HG03575 (cell line): ENCODE measurements around the gene C12orf76.
"Not testable (repeated sequence)": the region's sequence is repeated elsewhere in the genome, so short reads cannot be mapped to it uniquely, and the experiment has no call there.

ENCODE experiments used
- ATAC-seq: cut with Tn5 transposase; IDR thresholded peaks from one replicate; pipeline ENCODE4 v1.9.1; 2021; ENCODE audit not compliant: unreplicated experiment, insufficient number of reproducible peaks, low FRiP score; ENCODE audit errors: extremely low read depth

Gene C12orf76

DNA sequence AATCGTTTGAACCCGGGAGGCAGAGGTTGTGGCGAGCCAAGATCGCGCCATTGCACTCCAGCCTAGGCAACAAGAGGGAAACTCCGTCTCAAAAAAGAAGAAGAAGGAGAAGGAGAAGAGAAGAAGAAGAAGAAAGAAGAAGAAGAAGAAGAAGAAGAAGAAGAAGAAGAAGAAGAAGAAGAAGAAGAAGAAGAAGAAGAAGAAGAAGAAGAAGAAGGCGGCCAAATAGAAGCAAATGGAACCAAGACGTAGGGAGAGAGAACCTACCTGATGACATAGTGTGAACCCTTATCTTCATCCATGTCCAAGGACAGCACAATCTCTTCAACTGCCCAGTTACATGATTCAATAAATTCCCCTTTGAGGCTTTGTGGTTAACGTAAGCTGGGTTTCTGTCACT, 19.8 kb upstream of the C12orf76 start:
- not testable (repeated sequence) for ATAC-seq

DNA sequence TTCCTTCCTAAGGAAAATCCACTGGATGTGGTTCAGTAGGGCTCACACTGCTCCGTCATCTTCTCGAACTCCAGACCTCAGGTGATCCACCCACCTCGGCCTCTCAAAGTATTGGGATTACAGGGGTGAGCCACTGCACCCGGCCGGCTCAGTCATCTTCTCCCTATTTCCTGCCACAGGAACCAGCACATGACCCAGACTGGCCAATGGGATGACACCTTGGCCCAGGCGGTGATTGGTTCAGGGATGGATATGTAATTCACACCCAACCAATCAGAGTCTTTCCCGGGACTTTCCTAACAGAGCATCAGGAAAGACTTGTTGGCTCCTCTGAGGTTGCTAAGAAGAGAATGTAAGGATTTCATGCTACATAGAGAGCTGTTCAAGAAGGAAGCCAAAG, 19.2 kb upstream of the C12orf76 start:
- ATAC-seq, result no peak

DNA sequence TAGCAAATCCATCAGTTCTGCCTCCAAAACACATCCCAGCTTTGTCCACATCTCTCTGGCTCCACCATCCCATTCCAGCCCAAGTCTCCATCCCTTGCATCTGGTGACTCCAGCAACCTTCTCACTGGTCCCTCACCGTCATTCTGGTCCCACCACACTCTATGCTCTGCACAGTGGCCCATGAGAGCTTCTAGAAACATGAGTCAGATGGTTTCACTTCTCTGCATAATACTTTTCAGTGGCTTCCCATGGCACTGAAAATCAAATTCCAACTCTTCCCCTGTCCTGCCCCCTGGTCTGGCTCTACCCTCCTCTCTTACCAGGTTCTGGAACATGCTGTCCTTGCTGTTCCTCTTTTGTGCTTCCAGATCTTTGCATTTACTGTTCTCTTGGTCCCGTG, 17.2 kb upstream of the C12orf76 start:
- ATAC-seq, result no peak

DNA sequence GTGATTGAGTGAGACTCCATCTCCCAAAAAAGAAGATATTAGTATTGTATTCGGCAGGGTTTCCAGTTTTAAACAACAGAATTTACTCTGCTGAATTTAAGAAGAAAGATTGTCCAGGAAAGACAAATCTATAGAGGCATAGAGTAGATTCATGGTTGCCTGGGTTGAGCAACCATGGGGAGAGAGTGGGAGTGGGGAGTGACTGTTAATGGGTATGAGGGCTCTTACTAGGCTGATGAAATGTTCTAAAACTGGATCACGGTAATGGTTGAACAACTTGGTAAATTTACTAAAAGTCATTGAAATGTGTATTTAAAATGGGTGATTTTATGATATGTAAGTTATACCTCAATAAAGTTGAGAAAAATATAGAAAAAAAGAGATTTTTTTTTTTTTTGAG, 13.9 kb upstream of the C12orf76 start:
- ATAC-seq, result no peak

DNA sequence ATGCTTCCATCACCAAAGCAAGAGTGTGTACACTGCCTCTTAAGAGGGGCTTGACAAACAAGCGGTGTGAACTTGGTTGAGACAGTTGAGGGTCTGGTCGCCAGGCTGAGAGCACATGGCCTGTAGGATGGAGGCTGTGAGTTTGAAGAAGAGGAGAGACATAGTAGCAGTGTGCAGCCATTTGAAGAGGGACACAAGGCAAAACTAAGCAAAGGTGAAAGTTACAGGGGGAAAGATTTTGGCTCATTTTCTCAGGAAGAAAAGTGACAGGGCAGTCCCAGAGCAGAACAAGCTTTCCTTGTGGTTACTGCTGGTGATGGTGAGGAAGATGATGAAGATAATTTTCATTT, 11.3 kb upstream of the C12orf76 start:
- ATAC-seq, result no peak

DNA sequence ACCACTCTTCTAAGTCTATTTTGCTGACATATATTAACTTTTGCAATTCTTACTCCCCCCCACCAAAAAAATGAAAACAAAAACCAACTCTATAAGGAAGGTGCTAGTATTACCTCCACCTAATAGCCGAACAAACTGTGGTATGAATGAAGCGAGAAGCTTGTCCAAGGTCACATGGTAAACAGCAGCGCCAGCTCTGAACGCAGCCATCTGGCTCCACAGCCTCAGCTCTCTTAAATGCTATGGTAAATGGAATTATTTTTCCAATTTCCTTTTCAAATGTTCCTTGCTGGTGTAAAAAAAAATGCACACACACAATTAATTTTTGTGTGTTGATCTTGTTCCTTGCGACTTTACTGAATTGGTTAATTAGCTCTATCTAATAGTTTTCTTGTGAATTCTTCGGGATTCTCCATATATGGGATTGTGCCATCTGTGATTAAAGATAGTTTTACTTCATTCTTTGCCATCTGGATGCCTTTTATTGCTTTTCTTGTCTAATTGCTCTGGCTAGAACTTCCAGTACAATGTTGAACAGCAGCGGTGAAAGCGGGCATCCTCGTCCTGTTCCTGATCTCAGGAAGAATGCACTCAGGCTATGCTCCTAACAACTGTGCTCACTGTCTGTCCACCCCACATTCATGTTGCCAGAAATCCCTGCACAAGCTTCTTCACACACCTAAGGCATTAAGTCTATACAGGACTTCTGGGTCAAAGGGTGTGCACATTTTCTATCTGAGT, 10.7 kb upstream of the C12orf76 start:
- no peak for ATAC-seq

- ATAC-seq, result not testable (repeated sequence)
Observed at GRCh38 chr12:110056643-110057042, 8.3 kb upstream of the C12orf76 start.

DNA sequence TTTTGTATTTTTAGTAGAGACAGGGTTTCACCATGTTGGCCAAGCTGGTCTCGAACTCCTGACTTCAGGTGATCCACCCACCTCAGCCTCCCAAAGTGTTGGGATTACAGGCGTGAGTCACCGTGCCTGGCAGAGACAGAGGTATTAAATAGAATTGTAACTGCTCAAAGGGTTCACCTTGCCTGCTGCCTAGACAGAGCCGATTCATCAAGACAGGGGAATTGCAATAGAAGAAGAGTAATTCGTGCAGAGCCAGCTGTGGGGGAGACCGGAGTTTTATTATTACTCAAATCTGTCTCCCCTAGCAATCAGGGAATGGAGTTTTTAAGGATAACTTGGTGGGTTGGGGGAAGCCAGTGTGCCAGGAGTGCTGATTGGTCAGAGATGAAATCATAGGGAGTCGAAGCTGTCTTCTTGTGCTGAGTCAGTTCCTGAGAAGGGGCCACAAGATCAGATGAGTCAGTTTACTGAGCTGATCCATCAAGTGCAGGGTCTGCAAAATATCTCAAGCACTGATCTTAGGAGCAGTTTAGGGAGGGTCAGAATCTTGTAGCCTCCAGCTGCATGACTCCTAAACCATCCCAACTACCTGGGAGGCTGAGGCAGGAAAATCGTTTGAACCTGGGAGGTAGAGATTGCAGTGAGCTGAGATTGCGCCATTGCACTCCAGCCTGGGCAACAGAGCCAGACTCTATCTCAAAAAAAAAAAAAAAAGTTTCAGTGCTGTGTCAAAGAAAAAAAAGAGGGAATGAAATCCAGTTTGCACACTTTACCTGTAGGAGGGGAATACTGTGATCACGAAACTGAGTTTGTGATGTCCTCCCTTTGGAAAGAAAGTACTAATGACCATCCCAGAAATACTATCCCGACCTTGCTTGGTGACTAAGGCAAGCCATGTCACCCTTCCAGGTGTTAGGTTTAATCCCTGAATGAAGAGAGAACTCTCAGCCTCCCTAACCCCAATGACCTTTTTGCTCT, 7.3 kb upstream of the C12orf76 start:
- not testable (repeated sequence) for ATAC-seq

- no peak for ATAC-seq
Observed at GRCh38 chr12:110050927-110051326, 2.6 kb upstream of the C12orf76 start.

DNA sequence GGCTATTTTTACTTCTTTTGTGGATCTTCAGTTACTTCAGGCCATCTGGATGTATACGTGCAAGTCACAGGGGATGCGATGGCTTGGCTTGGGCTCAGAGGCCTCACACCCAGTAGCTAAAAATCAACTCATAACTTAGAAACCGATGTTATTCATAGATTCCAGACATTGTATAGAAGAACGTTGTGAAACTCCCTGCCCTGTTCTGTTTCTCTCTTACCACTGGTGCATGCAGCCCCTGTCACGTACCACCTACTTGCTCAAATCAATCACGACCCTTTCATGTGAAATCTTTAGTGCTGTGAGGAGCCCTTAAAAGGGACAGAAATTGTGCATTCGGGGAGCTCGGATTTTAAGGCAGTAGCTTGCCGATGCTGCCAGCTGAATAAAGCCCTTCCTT, 1.3 kb upstream of the C12orf76 start:
- not testable (repeated sequence) for ATAC-seq

- ATAC-seq, result not testable (repeated sequence)
Observed at GRCh38 chr12:110049034-110049433, 712 bp upstream of the C12orf76 start.

DNA sequence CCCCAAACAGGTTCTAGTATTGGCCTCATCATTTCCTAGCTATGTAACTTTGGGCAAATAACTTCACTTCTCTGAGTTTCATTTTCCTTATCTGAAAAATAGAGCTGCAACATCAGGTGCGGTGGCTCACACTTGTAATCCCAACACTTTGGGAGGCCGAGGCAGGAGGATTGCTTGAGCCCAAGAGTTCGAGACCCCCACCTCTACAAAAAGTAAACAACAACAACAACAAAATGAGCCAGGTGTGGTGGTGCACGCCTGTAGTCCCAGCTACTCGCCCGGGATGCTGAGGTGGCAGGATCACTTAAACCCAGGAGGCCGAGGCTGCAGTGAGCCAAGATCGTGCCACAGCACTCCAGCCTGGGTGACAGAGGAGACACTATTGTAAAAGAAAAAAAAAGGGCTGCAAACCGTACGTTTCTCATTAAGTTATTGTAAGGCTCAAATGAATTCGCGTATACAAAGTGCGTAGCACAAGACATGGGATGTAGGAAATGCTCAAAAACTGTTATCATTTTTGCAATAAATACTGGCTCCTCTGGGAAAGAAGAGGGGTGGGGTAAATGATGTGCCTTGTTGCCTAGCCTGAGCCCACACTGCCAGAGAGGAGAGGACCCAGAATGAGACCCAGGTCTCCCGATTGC, 903 bp downstream of the C12orf76 start:
- no peak for ATAC-seq

DNA sequence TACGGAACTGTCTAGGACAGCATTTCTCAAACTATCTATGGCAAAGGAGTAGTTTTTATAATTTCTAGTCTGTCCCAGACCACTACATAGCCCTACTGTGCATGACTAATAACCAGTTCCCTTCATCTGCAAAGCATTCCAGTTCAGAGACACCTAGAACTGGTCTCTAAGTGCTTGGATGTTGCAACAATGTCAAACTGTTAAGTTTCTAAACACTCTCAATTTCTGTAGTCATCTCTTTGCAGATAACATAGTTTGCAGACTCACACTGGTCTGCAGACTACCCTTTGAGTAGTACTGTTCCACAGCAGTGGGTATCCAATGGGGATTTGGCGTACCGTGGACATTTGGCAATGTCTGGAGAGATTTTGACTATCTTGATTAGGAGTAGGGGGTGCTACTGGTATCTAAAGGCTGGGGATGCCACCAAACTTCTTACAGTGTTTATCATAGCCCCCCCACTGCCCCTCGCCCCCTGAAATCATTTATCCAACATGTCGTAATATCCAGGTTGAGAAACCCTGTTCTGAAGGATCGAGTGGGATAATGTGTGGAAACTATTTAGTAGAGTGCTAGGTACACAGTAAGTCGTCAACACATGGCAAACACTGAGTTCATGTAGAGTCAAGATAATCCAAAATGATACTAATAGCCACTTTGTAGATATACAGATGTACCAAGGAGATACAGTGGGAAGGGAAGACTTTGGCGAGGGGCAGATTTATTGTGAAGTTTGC, 1.7 kb downstream of the C12orf76 start:
- ATAC-seq, result no peak

DNA sequence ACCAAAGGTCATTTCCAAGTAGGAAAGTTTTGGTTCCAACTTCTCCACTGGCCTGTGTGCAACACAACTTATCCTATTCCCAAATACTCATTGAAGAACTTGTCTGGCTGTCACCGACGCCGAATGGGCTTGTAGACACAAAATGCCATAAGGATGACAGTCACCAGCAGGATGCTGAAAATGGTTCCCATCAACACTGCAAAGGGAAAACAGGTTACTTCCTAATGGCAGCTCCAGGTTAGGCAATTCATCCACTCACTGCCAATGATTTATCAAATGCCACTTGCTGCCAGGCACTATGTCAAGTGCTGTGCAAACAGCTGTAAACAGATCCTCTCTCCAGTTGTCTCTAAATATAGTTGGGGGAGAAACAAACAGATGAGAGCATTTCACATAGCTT, 6.1 kb downstream of the C12orf76 start:
- ATAC-seq, result no peak

- ATAC-seq, result no peak
Observed at GRCh38 chr12:110039085-110039807, 9.1 kb downstream of the C12orf76 start.

DNA sequence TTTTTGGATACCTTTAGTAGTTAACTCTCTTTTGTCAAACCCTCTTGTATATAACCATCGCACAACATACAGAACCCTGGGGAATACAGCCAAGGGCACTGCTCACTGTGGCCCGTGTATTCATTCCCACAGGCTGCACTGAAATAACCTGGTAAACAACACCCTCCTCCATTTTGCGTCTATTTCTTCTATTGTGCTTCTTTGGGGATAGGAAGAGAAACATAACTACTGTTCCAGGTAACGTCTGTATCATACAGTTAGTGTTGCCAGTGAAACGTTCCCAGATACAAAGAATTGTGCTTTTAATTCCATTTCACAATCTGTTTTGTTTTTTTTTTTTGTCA, 9.6 kb downstream of the C12orf76 start:
- ATAC-seq, result no peak

DNA sequence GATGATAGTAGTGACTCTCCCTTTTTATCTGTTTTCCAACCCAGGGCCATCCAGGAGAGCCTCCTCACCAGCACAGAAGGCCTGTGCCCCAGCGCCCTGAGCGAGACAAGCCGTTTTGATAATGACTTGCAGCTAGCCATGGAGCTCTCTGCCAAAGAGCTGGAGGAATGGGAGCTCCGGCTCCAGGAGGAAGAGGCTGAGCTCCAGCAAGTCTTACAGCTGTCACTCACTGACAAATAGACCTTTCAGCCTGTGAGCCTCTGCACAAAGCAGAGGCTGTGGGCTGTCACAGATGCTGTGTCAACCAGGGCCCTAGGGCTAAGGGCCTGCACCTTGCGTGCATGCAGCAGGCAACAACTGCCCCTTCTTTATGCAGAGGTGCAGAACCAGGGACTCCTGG, 11.0 kb downstream of the C12orf76 start:
- no peak for ATAC-seq

- no peak for ATAC-seq
Observed at GRCh38 chr12:110035534-110036104, 12.7 kb downstream of the C12orf76 start.
